CD4-positive, alpha-beta T cell treated with Interleukin-1 beta for 1 hour (primary cell): Measurements from ENCODE around the gene RYR1.
"Not testable (repeated sequence)": the region's sequence is repeated elsewhere in the genome, so short reads cannot be mapped to it uniquely, and the experiment has no call there.

Experiments
- DNase-seq, 2 donors: peaks; one replicate each; pipeline ENCODE4 v3.0.0-alpha.2; 2020 to 2022

The RYR1 gene

GRCh38 chr19:38464421-38465082, 31.1 kb downstream of the RYR1 start:
- DNase-seq: no peak

- DNase-seq: no peak
Observed at GRCh38 chr19:38466050-38466449, 32.6 kb downstream of the RYR1 start.

GRCh38 chr19:38467541-38468525, 34.3 kb downstream of the RYR1 start:
- DNase-seq: no peak

GRCh38 chr19:38469151-38469550, 35.7 kb downstream of the RYR1 start:
- DNase-seq: no peak

- no peak for DNase-seq
Observed at GRCh38 chr19:38470788-38471480, 37.4 kb downstream of the RYR1 start.

DNA sequence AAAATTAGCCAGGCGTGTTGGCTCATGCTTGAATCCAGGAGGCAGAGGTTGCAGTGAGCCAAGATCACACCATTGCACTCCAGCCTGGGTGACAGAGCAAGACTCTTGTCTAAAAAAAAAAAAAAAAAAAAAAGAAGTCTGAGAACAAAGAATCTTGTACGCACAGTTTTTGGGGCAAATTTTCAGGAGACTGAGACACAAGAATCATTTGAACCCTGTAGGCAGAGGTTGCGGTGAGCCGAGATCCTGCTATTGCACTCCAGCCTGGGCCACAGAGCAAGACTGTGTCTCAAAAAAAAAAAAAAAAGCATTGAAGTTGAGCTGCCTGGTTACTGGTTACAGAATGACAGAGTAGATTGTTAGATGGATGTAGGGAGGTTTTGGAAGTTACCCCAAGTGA, 39.2 kb downstream of the RYR1 start:
- not testable (repeated sequence) for DNase-seq

DNA sequence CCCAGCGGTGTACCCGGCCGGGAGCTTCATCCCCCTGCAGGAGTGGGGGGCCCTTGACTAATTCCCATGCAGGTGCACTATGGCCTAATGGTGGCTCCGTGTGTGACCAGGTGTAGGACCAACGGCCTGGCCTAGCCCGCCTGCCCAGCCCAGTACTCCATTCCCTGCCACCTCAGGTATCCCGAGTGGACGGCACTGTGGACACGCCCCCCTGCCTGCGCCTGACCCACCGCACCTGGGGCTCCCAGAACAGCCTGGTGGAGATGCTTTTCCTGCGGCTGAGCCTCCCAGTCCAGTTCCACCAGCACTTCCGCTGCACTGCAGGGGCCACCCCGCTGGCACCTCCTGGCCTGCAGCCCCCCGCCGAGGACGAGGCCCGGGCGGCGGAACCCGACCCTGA, 39.7 kb downstream of the RYR1 start:
- no peak for DNase-seq

GRCh38 chr19:38475176-38475575, 41.7 kb downstream of the RYR1 start:
- no peak for DNase-seq

DNA sequence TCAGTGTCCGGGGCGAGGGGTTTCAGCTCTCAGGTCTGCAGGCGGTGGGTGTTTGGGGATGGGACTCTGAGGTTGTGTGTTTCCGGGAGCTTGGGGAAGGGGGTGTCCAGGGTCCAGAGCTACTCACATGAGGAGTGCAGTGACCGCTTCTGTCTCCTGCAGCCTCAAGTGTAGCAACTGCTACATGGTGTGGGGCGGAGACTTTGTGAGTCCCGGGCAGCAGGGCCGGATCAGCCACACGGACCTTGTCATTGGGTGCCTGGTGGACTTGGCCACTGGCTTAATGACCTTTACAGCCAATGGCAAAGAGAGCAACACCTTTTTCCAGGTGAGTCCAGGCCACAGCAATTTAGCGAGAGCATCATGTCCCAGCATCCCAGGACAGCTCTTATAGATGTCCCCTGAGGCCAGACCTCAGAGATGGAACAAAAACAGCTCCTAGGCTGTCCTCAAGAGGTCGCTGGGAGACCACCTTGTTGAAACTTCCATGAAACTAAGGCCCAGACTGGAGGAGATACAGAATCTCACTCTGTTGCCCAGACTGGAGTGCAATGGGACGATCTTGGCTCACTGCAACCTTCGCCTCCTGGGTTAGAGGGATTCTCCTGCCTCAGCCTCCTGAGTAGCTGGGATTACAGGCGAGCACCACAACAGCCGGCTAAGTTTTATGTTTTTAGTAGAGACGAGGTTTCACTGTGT, 44.9 kb downstream of the RYR1 start:
- DNase-seq: peak in 1 of 2 donors; percentile 10

DNA sequence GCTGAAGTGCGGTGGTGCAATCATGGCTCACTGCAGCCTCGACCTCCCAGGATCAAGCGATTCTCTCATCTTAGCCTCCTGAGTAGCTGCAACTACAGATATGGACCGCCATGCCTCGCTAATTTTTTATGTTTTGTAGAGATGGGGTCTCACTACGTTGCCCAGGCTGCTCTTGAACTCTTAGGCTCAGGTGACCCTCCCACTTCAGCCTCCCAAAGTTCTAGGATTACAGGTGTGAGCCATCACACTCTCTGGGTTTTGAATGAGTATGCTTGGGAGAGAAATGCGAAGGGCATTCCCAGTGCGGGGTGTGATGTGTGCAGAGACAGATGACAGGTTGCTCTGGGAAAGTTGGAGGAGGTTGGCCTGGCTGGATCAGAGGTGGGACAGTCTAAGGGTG, 49.0 kb downstream of the RYR1 start:
- no peak for DNase-seq

DNA sequence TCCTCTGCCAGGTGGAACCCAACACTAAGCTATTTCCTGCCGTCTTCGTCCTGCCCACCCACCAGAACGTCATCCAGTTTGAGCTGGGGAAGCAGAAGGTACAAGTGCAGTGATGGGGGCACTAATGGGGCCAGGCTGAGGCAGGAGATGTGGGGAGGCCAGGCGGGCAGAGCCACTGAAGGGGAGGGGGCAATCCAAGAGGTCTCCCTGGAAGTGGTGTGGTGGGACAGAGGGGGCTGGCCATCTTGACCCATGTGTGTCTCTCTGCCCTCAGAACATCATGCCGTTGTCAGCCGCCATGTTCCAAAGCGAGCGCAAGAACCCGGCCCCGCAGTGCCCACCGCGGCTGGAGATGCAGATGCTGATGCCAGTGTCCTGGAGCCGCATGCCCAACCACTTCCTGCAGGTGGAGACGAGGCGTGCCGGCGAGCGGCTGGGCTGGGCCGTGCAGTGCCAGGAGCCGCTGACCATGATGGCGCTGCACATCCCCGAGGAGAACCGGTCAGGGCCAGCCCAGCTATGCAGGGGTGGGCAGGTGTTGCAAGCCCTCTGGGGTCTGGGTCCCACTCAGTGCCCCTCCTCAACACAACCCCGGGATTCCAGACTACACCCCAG, 49.6 kb downstream of the RYR1 start:
- DNase-seq: no peak

- DNase-seq: no peak
Observed at GRCh38 chr19:38484747-38485146, 51.3 kb downstream of the RYR1 start.

- no peak for DNase-seq
Observed at GRCh38 chr19:38485541-38486285, 52.2 kb downstream of the RYR1 start.

GRCh38 chr19:38486731-38487336, 53.3 kb downstream of the RYR1 start:
- DNase-seq: no peak

DNA sequence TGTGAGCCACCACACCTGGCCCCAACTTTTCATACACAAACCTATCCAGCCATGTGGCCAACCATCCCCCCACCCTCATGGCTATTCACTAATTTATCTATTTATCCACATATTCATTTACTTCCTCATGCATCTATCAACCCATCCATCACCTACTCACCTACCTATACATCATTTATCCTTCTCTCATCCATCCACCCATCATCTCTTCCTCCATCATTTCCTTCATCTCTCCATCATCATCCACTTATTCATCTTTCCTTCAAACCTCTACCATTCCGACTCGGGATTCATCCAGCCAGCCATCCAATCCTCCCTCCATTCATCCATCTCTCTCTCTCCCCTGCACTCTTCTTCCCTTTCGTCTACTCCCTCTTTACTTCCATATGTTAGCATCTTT, 54.6 kb downstream of the RYR1 start:
- DNase-seq: no peak

DNA sequence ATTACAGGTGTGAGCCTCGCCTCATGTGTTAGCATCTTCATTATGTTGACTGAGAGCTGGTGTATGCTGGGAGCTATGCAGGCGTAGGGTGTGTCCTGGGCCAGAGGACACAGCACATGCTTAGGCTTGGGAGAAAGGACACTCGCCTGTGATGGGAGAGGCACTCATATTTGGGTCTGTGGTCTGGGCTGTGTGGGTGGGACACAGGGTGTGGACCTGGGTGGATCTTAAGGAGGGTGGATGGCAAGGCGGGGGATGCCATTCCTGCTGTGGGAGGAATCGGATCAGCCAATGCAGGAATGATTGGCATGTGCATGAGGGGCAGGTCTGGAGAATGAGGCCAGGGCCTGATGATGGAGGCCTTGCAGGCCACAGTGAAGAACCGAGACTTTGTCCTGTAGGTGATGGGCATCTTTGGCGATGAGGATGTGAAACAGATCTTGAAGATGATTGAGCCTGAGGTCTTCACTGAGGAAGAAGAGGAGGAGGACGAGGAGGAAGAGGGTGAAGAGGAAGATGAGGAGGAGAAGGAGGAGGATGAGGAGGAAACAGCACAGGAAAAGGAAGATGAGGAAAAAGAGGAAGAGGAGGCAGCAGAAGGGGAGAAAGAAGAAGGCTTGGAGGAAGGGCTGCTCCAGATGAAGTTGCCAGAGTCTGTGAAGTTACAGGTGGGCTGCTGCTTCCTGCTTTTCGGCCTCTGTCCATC, 55.4 kb downstream of the RYR1 start:
- DNase-seq: no peak

GRCh38 chr19:38490861-38491260, 57.4 kb downstream of the RYR1 start:
- DNase-seq: no peak

GRCh38 chr19:38492181-38492813, 58.8 kb downstream of the RYR1 start:
- no peak for DNase-seq

DNA sequence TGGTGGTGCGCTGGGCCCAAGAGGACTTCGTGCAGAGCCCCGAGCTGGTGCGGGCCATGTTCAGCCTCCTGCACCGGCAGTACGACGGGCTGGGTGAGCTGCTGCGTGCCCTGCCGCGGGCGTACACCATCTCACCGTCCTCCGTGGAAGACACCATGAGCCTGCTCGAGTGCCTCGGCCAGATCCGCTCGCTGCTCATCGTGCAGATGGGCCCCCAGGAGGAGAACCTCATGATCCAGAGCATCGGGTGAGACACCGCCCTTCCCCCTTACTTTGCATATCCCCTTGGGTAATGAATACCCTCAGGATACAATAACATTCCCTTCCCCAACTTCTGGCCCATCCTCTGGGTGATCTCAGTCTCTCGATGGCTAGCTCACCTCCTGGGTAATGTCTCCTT, 60.9 kb downstream of the RYR1 start:
- DNase-seq: no peak

- not testable (repeated sequence) for DNase-seq
Observed at GRCh38 chr19:38495375-38495774, 61.9 kb downstream of the RYR1 start.
